ENCODE data around the gene NTN3.

Gene NTN3

DNA sequence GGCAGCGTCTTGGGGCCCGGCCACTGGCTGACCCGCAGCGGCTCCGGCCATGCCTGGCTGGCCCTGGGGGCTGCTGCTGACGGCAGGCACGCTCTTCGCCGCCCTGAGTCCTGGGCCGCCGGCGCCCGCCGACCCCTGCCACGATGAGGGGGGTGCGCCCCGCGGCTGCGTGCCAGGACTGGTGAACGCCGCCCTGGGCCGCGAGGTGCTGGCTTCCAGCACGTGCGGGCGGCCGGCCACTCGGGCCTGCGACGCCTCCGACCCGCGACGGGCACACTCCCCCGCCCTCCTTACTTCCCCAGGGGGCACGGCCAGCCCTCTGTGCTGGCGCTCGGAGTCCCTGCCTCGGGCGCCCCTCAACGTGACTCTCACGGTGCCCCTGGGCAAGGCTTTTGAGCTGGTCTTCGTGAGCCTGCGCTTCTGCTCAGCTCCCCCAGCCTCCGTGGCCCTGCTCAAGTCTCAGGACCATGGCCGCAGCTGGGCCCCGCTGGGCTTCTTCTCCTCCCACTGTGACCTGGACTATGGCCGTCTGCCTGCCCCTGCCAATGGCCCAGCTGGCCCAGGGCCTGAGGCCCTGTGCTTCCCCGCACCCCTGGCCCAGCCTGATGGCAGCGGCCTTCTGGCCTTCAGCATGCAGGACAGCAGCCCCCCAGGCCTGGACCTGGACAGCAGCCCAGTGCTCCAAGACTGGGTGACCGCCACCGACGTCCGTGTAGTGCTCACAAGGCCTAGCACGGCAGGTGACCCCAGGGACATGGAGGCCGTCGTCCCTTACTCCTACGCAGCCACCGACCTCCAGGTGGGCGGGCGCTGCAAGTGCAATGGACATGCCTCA, 773 bp downstream of the NTN3 start:
- no peak for DNase-seq (ENCODE audit: low read depth)
- TF ChIP-seq, protein P1, sequence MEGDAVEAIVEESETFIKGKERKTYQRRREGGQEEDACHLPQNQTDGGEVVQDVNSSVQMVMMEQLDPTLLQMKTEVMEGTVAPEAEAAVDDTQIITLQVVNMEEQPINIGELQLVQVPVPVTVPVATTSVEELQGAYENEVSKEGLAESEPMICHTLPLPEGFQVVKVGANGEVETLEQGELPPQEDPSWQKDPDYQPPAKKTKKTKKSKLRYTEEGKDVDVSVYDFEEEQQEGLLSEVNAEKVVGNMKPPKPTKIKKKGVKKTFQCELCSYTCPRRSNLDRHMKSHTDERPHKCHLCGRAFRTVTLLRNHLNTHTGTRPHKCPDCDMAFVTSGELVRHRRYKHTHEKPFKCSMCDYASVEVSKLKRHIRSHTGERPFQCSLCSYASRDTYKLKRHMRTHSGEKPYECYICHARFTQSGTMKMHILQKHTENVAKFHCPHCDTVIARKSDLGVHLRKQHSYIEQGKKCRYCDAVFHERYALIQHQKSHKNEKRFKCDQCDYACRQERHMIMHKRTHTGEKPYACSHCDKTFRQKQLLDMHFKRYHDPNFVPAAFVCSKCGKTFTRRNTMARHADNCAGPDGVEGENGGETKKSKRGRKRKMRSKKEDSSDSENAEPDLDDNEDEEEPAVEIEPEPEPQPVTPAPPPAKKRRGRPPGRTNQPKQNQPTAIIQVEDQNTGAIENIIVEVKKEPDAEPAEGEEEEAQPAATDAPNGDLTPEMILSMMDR (IDR thresholded peaks at IDR 0.05; ENCODE audit: control insufficient read depth, extremely low read depth, insufficient read depth): no peak
- H3K4me3 ChIP-seq (ENCODE audit: low read depth, low read length): no peak overlapping the region

DNA sequence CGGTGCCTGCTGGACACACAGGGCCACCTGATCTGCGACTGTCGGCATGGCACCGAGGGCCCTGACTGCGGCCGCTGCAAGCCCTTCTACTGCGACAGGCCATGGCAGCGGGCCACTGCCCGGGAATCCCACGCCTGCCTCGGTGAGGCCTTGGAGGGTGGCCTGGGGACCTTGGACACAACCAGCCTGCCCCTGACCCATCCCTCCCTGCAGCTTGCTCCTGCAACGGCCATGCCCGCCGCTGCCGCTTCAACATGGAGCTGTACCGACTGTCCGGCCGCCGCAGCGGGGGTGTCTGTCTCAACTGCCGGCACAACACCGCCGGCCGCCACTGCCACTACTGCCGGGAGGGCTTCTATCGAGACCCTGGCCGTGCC, 1.4 kb downstream of the NTN3 start:
- TF ChIP-seq, protein P1 (IDR thresholded peaks at IDR 0.05; ENCODE audit: control insufficient read depth, extremely low read depth, insufficient read depth): no peak
- no peak overlapping the region for H3K4me3 ChIP-seq (ENCODE audit: low read depth, low read length)
- DNase-seq (ENCODE audit: low read depth): no peak

DNA sequence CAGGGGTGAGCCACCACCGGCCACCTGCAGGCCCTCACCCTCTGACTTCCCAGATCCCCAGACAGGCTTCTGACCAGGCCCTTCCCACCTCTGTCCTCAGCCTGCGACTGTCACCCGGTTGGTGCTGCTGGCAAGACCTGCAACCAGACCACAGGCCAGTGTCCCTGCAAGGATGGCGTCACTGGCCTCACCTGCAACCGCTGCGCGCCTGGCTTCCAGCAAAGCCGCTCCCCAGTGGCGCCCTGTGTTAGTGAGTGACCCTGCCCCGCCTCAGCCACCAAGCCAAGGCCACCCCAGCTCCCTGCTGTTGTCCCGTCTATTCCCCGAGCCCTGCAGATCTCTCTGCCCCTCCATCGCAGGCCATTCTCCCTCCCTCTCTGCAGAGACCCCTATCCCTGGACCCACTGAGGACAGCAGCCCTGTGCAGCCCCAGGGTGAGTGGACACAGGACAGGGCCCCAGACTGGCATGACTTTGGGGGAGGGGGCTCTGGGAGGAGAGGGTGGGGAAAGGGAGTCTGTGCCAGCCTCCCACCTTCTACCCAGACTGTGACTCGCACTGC, 1.9 kb downstream of the NTN3 start:
- TF ChIP-seq, protein P1 (IDR thresholded peaks at IDR 0.05; ENCODE audit: control insufficient read depth, extremely low read depth, insufficient read depth): no peak
- DNase-seq (ENCODE audit: low read depth): no peak
- 0 out of 2 replicates have a peak overlapping the region, but pooled peaks have one; percentile 31 for H3K4me3 ChIP-seq (ENCODE audit: low read depth, low read length)

DNA sequence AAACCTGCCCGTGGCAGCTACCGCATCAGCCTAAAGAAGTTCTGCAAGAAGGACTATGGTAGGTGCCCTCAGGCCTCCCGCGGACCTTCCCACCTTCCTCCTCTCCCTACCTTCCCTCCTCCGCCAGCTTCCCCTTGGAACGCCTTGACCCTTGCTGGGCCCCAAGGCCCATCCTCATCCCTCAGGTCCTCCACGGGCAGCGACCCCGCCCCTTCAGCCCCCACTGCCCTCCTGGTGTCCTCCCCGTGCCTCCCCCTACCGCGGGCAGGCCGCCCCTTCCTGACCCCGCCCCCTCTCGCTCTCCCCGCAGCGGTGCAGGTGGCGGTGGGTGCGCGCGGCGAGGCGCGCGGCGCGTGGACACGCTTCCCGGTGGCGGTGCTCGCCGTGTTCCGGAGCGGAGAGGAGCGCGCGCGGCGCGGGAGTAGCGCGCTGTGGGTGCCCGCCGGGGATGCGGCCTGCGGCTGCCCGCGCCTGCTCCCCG, 2.4 kb downstream of the NTN3 start:
- H3K4me3 ChIP-seq (ENCODE audit: low read depth, low read length): peak overlapping the region; percentile 31; the same call in 1 of the 2 replicates
- DNase-seq (ENCODE audit: low read depth): no peak
- TF ChIP-seq, protein P1 (IDR thresholded peaks at IDR 0.05; ENCODE audit: control insufficient read depth, extremely low read depth, insufficient read depth): no peak

- TF ChIP-seq, protein P1 (IDR thresholded peaks at IDR 0.05; ENCODE audit: control insufficient read depth, extremely low read depth, insufficient read depth): peak; percentile 74
- no peak for DNase-seq (ENCODE audit: low read depth)
- H3K4me3 ChIP-seq (ENCODE audit: low read depth, low read length): peak overlapping the region; percentile 79
Observed at GRCh38 chr16:2473999-2474876, 3.1 kb downstream of the NTN3 start.

DNA sequence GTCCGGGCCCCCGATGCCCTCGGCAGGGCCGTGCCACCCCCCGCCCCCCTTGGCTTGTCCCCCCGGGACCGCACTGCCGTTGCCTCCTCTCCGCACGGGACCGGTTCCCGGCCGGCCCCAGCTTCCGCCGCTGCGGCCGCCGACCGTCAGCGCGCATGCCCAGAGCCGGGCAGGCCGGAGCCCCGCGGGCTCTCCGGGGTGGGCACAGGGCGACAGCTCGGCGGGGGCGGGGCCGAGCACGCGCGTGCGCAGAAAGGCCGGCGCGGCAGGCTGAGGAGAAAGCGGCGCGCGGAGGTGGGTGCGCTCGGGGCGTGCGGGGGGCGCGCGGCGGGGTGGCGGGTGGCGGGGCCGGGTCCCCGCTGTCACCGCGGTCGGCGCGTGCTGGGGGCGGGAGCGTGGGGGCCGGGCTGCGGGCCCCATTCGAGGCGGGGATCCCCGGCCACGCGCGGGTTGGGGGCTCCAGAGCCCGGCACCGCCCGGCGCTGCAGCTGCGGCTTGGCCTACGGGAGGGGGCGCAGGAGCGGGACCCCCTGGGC, 3.8 kb downstream of the NTN3 start, which contains the start of gene TBC1D24:
TSS of gene TBC1D24 (plus strand) at position 251 of the 536 bp plus-strand sequence. CDS start 21,022 bp downstream, outside the sequence.
- DNase-seq (ENCODE audit: low read depth): no peak
- H3K4me3 ChIP-seq (ENCODE audit: low read depth, low read length): peak within 1 kb of the TSS; percentile 79
- TF ChIP-seq, protein P1 (IDR thresholded peaks at IDR 0.05; ENCODE audit: control insufficient read depth, extremely low read depth, insufficient read depth): no peak
